ENCODE results near the gene VKORC1L1. TPM values are rescaled to one million over a fixed set of nuclear protein-coding genes. Genes with fewer than 3 reads are reported as not detected.
A peak's percentile ranks its signal among the peaks of the same experiment; 100 is the strongest.
"Not testable (repeated sequence)": the region's sequence is repeated elsewhere in the genome, so short reads cannot be mapped to it uniquely, and the experiment has no call there.

VKORC1L1 gene
- polyA plus RNA-seq, 5 donors = 32.9 to 46.8 (median 37.7) TPM

- no peak for DNase-seq
These were observed 54.9 kb downstream of the VKORC1L1 start for GRCh38 chr7:65927489-65928448.

- no peak for DNase-seq
These were observed 58.8 kb downstream of the VKORC1L1 start for GRCh38 chr7:65931685-65932084.

- no peak for DNase-seq
These were observed 64.4 kb downstream of the VKORC1L1 start for GRCh38 chr7:65937296-65937695.

GRCh38 chr7:65938336-65938895, 65.5 kb downstream of the VKORC1L1 start:
- DNase-seq = no peak

- not testable (repeated sequence) for DNase-seq
These were observed 72.9 kb downstream of the VKORC1L1 start for GRCh38 chr7:65945787-65946186.

- peak in 1 of 2 donors; percentile 6 for DNase-seq
These were observed 74.0 kb downstream of the VKORC1L1 start for GRCh38 chr7:65946904-65947303.

GRCh38 chr7:65951837-65952578, 79.1 kb downstream of the VKORC1L1 start:
- DNase-seq = no peak

GRCh38 chr7:65953001-65953720, 80.3 kb downstream of the VKORC1L1 start:
- DNase-seq = no peak

- DNase-seq = no peak
These were observed 81.1 kb downstream of the VKORC1L1 start for GRCh38 chr7:65953890-65954450.

GRCh38 chr7:65955718-65956117, 82.8 kb downstream of the VKORC1L1 start:
- no peak for DNase-seq

GRCh38 chr7:65960351-65961074, 87.6 kb downstream of the VKORC1L1 start:
- DNase-seq = no peak

- DNase-seq = no peak
These were observed 89.2 kb downstream of the VKORC1L1 start for GRCh38 chr7:65962033-65962432.

GRCh38 chr7:65964671-65965070, 91.8 kb downstream of the VKORC1L1 start:
- not testable (repeated sequence) for DNase-seq

GRCh38 chr7:65966146-65966545, 93.3 kb downstream of the VKORC1L1 start:
- no peak for DNase-seq

- DNase-seq = no peak
These were observed 94.7 kb downstream of the VKORC1L1 start for GRCh38 chr7:65967361-65968155.

- DNase-seq = no peak
These were observed 95.6 kb downstream of the VKORC1L1 start for GRCh38 chr7:65968256-65969185.

GRCh38 chr7:65971021-65971420, 98.1 kb downstream of the VKORC1L1 start:
- no peak for DNase-seq

- no peak for DNase-seq
These were observed 100.1 kb downstream of the VKORC1L1 start for GRCh38 chr7:65972976-65973375.

All from right lung (tissue), 5 donors.